ENCODE data around the gene IMMP2L. TPM values are rescaled to one million over a fixed set of nuclear protein-coding genes. Genes with fewer than 3 reads are reported as not detected.

IMMP2L gene
- total and polyA plus RNA-seq, 4 donors: 7.3 to 21.1 (median 12.4) TPM

DNA sequence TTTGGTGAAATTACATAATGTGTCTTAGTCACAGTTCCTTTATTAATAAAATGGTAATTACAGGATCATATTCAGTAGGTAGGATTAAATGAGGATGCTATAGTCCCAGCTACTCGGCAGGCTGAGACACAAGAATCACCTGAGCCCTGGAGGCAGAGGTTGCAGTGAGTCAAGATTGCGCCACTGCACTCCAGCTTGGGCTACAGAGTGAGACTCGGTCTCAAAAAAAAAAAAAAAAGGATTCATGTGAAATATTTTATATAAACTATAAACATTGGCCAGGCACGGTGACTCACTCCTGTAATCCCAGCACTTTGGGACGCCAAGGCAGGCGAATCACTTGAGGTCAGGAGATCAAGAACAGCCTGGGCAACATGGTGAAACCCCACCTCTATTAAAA lies 197.9 kb downstream of the IMMP2L start:
- no peak overlapping the region for H3K27ac ChIP-seq (ENCODE audit: low read depth in 1 of 2, low read length in 2 of 2)
- 95% methylated on average over 6 of the region's 6 CpGs for WGBS
- DNase-seq (ENCODE audit: low spot score): no peak
- H3K9me3 ChIP-seq (ENCODE audit: control insufficient read depth in 4 of 4, low read length in 3 of 4): no peaks in the 10 kb centered on the region
- TF ChIP-seq, protein P1, sequence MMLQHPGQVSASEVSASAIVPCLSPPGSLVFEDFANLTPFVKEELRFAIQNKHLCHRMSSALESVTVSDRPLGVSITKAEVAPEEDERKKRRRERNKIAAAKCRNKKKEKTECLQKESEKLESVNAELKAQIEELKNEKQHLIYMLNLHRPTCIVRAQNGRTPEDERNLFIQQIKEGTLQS (IDR thresholded peaks at IDR 0.05): no peak
- TF ChIP-seq SP1 (IDR thresholded peaks at IDR 0.05) (no peak), GABPA (IDR thresholded peaks at IDR 0.05 in 1 of 2, conservative IDR thresholded peaks at IDR 0.05 in 1 of 2) (no peak), FOXA1 (IDR thresholded peaks at IDR 0.05) (no peak), YY1 (IDR thresholded peaks at IDR 0.05) (no peak), RAD21 (IDR thresholded peaks at IDR 0.05) (no peak), EGR1 (IDR thresholded peaks at IDR 0.05; ENCODE audit: low read depth in 2 of 2) (no peak), NR2F2 (IDR thresholded peaks at IDR 0.05) (no peak), JUND (IDR thresholded peaks at IDR 0.05) (no peak), HNF4A (conservative IDR thresholded peaks at IDR 0.05) (no peak), TAF1 (conservative IDR thresholded peaks at IDR 0.05) (no peak), RXRA (IDR thresholded peaks at IDR 0.05) (no peak)
- TF ChIP-seq, protein P2, sequence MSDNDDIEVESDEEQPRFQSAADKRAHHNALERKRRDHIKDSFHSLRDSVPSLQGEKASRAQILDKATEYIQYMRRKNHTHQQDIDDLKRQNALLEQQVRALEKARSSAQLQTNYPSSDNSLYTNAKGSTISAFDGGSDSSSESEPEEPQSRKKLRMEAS (IDR thresholded peaks at IDR 0.05): no peak
- TF ChIP-seq, protein P3, sequence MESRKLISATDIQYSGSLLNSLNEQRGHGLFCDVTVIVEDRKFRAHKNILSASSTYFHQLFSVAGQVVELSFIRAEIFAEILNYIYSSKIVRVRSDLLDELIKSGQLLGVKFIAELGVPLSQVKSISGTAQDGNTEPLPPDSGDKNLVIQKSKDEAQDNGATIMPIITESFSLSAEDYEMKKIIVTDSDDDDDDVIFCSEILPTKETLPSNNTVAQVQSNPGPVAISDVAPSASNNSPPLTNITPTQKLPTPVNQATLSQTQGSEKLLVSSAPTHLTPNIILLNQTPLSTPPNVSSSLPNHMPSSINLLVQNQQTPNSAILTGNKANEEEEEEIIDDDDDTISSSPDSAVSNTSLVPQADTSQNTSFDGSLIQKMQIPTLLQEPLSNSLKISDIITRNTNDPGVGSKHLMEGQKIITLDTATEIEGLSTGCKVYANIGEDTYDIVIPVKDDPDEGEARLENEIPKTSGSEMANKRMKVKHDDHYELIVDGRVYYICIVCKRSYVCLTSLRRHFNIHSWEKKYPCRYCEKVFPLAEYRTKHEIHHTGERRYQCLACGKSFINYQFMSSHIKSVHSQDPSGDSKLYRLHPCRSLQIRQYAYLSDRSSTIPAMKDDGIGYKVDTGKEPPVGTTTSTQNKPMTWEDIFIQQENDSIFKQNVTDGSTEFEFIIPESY (IDR thresholded peaks at IDR 0.05): no peak
- TF ChIP-seq, protein P4, sequence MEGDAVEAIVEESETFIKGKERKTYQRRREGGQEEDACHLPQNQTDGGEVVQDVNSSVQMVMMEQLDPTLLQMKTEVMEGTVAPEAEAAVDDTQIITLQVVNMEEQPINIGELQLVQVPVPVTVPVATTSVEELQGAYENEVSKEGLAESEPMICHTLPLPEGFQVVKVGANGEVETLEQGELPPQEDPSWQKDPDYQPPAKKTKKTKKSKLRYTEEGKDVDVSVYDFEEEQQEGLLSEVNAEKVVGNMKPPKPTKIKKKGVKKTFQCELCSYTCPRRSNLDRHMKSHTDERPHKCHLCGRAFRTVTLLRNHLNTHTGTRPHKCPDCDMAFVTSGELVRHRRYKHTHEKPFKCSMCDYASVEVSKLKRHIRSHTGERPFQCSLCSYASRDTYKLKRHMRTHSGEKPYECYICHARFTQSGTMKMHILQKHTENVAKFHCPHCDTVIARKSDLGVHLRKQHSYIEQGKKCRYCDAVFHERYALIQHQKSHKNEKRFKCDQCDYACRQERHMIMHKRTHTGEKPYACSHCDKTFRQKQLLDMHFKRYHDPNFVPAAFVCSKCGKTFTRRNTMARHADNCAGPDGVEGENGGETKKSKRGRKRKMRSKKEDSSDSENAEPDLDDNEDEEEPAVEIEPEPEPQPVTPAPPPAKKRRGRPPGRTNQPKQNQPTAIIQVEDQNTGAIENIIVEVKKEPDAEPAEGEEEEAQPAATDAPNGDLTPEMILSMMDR (IDR thresholded peaks at IDR 0.05; ENCODE audit: low read depth, low read length, missing input control): no peak
- TF ChIP-seq, protein P5, sequence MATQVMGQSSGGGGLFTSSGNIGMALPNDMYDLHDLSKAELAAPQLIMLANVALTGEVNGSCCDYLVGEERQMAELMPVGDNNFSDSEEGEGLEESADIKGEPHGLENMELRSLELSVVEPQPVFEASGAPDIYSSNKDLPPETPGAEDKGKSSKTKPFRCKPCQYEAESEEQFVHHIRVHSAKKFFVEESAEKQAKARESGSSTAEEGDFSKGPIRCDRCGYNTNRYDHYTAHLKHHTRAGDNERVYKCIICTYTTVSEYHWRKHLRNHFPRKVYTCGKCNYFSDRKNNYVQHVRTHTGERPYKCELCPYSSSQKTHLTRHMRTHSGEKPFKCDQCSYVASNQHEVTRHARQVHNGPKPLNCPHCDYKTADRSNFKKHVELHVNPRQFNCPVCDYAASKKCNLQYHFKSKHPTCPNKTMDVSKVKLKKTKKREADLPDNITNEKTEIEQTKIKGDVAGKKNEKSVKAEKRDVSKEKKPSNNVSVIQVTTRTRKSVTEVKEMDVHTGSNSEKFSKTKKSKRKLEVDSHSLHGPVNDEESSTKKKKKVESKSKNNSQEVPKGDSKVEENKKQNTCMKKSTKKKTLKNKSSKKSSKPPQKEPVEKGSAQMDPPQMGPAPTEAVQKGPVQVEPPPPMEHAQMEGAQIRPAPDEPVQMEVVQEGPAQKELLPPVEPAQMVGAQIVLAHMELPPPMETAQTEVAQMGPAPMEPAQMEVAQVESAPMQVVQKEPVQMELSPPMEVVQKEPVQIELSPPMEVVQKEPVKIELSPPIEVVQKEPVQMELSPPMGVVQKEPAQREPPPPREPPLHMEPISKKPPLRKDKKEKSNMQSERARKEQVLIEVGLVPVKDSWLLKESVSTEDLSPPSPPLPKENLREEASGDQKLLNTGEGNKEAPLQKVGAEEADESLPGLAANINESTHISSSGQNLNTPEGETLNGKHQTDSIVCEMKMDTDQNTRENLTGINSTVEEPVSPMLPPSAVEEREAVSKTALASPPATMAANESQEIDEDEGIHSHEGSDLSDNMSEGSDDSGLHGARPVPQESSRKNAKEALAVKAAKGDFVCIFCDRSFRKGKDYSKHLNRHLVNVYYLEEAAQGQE (IDR thresholded peaks at IDR 0.05): no peak
- H3K4me3 ChIP-seq (ENCODE audit: low read depth in 1 of 3, low read length in 3 of 3): no peak overlapping the region
- H3K36me3 ChIP-seq (ENCODE audit: control insufficient read depth in 4 of 4, insufficient read depth in 3 of 4, low read depth in 1 of 4, low read length in 3 of 4): no peaks in the 10 kb centered on the region
- H3K9ac ChIP-seq (ENCODE audit: low read depth in 1 of 2, low read length in 2 of 2): no peak overlapping the region
- no peaks in the 10 kb centered on the region for H3K4me1 ChIP-seq (ENCODE audit: control insufficient read depth in 4 of 4, insufficient read depth in 4 of 4, low read length in 3 of 4)
- H3K27me3 ChIP-seq (ENCODE audit: control insufficient read depth in 4 of 4, insufficient read depth in 4 of 4, low read length in 3 of 4): no peaks in the 10 kb centered on the region

DNA sequence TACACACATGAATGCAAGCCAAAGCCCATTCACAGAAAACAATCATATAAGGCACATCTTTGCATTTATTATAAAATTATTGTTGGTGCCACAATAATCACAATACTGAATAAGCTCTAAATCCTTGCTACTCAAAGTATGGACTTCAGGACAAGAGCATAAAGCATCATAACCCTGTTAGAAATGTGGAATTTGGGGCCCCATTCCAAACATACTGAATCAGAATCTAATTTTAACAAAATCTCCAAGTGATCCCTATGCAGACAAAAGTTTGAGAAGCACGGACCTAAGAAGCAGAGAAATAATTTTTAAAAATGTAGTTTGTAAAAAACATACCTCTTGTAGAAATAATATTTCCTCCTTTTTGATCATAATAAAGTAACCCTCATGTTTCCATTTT lies 199.2 kb downstream of the IMMP2L start:
- H3K36me3 ChIP-seq (ENCODE audit: control insufficient read depth in 4 of 4, insufficient read depth in 3 of 4, low read depth in 1 of 4, low read length in 3 of 4): no peaks in the 10 kb centered on the region
- H3K27ac ChIP-seq (ENCODE audit: low read depth in 1 of 2, low read length in 2 of 2): no peak overlapping the region
- H3K9ac ChIP-seq (ENCODE audit: low read depth in 1 of 2, low read length in 2 of 2): no peak overlapping the region
- H3K4me3 ChIP-seq (ENCODE audit: low read depth in 1 of 3, low read length in 3 of 3): no peak overlapping the region
- 88% methylated on average over 1 of the region's 1 CpG for WGBS
- H3K27me3 ChIP-seq (ENCODE audit: control insufficient read depth in 4 of 4, insufficient read depth in 4 of 4, low read length in 3 of 4): no peaks in the 10 kb centered on the region
- no peaks in the 10 kb centered on the region for H3K9me3 ChIP-seq (ENCODE audit: control insufficient read depth in 4 of 4, low read length in 3 of 4)
- no peak for DNase-seq (ENCODE audit: low spot score)
- no peaks in the 10 kb centered on the region for H3K4me1 ChIP-seq (ENCODE audit: control insufficient read depth in 4 of 4, insufficient read depth in 4 of 4, low read length in 3 of 4)
- TF ChIP-seq EGR1 (IDR thresholded peaks at IDR 0.05; ENCODE audit: low read depth in 2 of 2) (no peak), RXRA (IDR thresholded peaks at IDR 0.05) (no peak), FOXA1 (IDR thresholded peaks at IDR 0.05) (no peak), FOXA2 (IDR thresholded peaks at IDR 0.05) (no peak), TAF1 (conservative IDR thresholded peaks at IDR 0.05) (no peak), RAD21 (IDR thresholded peaks at IDR 0.05) (no peak), JUND (IDR thresholded peaks at IDR 0.05) (no peak), HNF4G (IDR thresholded peaks at IDR 0.05) (no peak), SP1 (IDR thresholded peaks at IDR 0.05) (no peak), NR2F2 (IDR thresholded peaks at IDR 0.05) (no peak), GABPA (IDR thresholded peaks at IDR 0.05 in 1 of 2, conservative IDR thresholded peaks at IDR 0.05 in 1 of 2) (no peak), HNF4A (conservative IDR thresholded peaks at IDR 0.05) (no peak)
- TF ChIP-seq, protein P3 (IDR thresholded peaks at IDR 0.05): no peak
- TF ChIP-seq, protein P1 (IDR thresholded peaks at IDR 0.05): no peak

Data from liver (tissue), 9 donors.